ENCODE results near the gene ADGRG1. TPM values are rescaled to one million over a fixed set of nuclear protein-coding genes. Genes with fewer than 3 reads are reported as not detected.

ADGRG1 gene
- polyA plus RNA-seq, 1 experiment, result 2.1 TPM

DNA sequence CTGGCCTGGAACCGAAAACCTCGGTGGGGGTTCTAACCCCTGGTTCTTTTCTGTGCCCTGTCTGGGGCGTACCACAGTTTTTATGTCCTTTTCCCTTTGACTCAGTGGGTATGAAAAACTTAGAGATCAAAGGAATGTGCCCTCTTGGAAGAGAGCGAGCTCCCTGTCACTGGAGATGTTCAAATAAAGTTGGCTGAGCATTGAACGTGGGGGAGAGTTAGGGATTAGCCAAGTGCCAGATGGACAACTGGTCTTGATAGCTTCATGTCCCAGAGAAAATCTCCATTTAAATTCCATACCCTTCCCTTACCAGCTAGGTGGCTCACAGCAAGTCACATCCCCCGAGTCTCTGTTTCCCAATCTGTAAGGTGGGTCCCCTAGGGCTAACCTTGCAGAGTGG, 9.5 kb downstream of the ADGRG1 start:
- no peak for DNase-seq (ENCODE audit: low read depth, low spot score)
- H3K9me3 ChIP-seq (ENCODE audit: control insufficient read depth, insufficient read depth, low read length), result no peaks in the 10 kb centered on the region
- TF ChIP-seq, protein P1, sequence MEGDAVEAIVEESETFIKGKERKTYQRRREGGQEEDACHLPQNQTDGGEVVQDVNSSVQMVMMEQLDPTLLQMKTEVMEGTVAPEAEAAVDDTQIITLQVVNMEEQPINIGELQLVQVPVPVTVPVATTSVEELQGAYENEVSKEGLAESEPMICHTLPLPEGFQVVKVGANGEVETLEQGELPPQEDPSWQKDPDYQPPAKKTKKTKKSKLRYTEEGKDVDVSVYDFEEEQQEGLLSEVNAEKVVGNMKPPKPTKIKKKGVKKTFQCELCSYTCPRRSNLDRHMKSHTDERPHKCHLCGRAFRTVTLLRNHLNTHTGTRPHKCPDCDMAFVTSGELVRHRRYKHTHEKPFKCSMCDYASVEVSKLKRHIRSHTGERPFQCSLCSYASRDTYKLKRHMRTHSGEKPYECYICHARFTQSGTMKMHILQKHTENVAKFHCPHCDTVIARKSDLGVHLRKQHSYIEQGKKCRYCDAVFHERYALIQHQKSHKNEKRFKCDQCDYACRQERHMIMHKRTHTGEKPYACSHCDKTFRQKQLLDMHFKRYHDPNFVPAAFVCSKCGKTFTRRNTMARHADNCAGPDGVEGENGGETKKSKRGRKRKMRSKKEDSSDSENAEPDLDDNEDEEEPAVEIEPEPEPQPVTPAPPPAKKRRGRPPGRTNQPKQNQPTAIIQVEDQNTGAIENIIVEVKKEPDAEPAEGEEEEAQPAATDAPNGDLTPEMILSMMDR (IDR thresholded peaks at IDR 0.05; ENCODE audit: low read depth, low read length), result no peak
- CTCF ChIA-PET, result interaction anchor here (1.2 to 6.7 kb wide), 3 partner anchors 11 to 62 kb away, joined by 5 to 59 read pairs (median 7); no protein-coding TSS in a partner anchor
- H3K27ac ChIP-seq (ENCODE audit: low read depth, low read length), result no peak overlapping the region
- no peak overlapping the region for H3K4me3 ChIP-seq (ENCODE audit: low read depth, low read length)
- peaks cover 6% of the 10 kb centered on the region for H3K27me3 ChIP-seq (ENCODE audit: control insufficient read depth, insufficient read depth, low read length)
- POLR2A ChIA-PET, result no interaction called here

DNA sequence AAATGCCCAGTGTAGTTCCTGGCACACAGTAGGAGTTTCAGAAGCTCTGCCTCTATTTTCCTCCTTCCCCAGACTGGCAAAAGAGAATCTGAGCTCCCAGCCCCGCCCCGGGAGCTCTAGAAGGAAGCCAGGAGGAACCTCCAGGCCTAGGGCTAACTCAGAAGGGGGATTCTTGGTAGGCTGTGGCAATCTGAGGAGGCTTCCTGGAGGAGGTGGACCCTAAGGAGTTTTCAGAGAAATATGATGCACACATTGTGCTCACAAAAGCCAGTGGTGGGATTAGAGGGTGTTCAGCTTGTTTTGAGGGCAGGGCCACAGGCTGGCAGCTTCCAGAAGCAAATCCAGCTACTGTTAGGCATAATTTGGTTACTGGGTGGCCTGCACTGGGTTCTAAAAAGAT, 10.0 kb downstream of the ADGRG1 start:
- ChIA-PET POLR2A (no interaction called here), CTCF (interaction anchor here (0.6 to 6.7 kb wide), 4 partner anchors 10 to 633 kb away, joined by 5 to 59 read pairs (median 6); no protein-coding TSS in a partner anchor)
- no peak overlapping the region for H3K4me3 ChIP-seq (ENCODE audit: low read depth, low read length)
- H3K9me3 ChIP-seq (ENCODE audit: control insufficient read depth, insufficient read depth, low read length), result no peaks in the 10 kb centered on the region
- TF ChIP-seq, protein P1 (IDR thresholded peaks at IDR 0.05; ENCODE audit: low read depth, low read length), result no peak
- no peak overlapping the region for H3K27ac ChIP-seq (ENCODE audit: low read depth, low read length)
- DNase-seq (ENCODE audit: low read depth, low spot score), result no peak
- peaks cover 6% of the 10 kb centered on the region for H3K27me3 ChIP-seq (ENCODE audit: control insufficient read depth, insufficient read depth, low read length)

DNA sequence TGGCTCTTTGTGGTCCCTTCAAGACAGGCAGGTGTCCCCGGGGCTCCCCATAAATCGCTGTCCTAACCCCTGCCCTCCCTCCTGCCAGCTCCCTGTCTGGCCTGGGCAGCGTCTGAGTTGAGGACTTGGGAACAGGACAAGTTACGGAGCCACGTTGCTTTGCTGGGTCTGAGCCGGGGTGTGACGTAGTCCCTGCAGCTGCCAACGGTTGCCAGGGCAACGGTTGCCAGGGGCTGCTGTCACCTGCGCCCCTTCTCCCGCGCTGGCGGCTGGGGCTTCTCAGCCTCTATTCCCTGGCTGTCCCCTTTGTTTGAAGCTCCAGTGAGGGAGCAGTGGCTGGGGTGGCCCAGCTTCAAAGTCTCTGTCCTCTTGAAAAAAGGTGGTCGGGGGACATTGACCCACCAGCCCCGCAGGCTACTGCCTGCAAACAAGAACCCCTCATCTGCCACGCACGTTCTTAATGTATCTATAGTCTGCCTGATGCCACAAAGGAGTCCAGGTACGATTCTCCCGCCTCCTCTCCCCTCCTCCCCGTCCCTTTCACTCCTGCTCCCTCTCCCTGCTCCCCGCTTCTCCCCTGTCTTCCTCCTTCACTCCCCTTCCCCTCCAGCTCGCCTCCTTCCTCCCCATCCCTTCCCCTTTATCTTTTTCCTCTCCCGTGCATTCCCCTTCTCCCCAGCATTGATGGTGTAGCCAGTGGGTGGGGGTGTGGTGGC, 10.9 kb downstream of the ADGRG1 start:
- H3K4me3 ChIP-seq (ENCODE audit: low read depth, low read length), result no peak overlapping the region
- no peak overlapping the region for H3K27ac ChIP-seq (ENCODE audit: low read depth, low read length)
- ChIA-PET POLR2A (no interaction called here), CTCF (interaction anchor here (1.2 to 6.7 kb wide), 5 partner anchors 9 to 63 kb away, joined by 5 to 59 read pairs (median 7); no protein-coding TSS in a partner anchor)
- H3K9me3 ChIP-seq (ENCODE audit: control insufficient read depth, insufficient read depth, low read length), result no peaks in the 10 kb centered on the region
- H3K27me3 ChIP-seq (ENCODE audit: control insufficient read depth, insufficient read depth, low read length), result peaks cover 6% of the 10 kb centered on the region
- TF ChIP-seq, protein P1 (IDR thresholded peaks at IDR 0.05; ENCODE audit: low read depth, low read length), result no peak
- no peak for DNase-seq (ENCODE audit: low read depth, low spot score)

DNA sequence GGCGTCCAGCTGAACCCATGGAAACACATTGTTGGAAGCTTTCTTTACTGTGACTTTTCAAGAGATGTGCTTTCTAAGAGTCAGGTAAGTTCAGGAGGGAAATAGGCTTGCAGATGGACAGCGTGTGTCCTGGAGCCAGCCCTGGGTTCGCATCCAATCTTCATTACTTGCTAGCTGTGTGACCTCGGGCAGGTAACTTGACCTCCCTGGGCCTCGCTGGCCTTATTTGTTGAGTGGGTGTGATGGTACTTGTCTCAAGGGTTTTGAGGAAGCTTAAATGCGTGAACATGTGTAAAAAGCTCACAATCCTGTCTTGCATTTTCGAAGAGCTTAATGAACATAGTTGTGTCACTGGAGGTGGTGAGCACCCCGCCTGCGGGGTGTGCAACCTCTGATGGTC, 11.8 kb downstream of the ADGRG1 start:
- DNase-seq (ENCODE audit: low read depth, low spot score), result no peak
- CTCF ChIA-PET, result interaction anchor here (2.1 to 2.4 kb wide), 2 partner anchors 9 to 64 kb away, joined by 5 to 8 read pairs; no protein-coding TSS in a partner anchor
- Histone ChIP-seq H3K4me3 (ENCODE audit: low read depth, low read length) (no peak overlapping the region), H3K27ac (ENCODE audit: low read depth, low read length) (no peak overlapping the region), H3K27me3 (ENCODE audit: control insufficient read depth, insufficient read depth, low read length) (peaks cover 6% of the 10 kb centered on the region), H3K9me3 (ENCODE audit: control insufficient read depth, insufficient read depth, low read length) (no peaks in the 10 kb centered on the region)
- POLR2A ChIA-PET, result no interaction called here
- TF ChIP-seq, protein P1 (IDR thresholded peaks at IDR 0.05; ENCODE audit: low read depth, low read length), result no peak

- Histone ChIP-seq H3K4me3 (ENCODE audit: low read depth, low read length) (no peak overlapping the region), H3K9me3 (ENCODE audit: control insufficient read depth, insufficient read depth, low read length) (no peaks in the 10 kb centered on the region), H3K27me3 (ENCODE audit: control insufficient read depth, insufficient read depth, low read length) (peaks cover 6% of the 10 kb centered on the region), H3K27ac (ENCODE audit: low read depth, low read length) (no peak overlapping the region)
- ChIA-PET POLR2A (no interaction called here), CTCF (interaction anchor here (2.1 to 2.4 kb wide), 2 partner anchors 9 to 65 kb away, joined by 5 to 8 read pairs; no protein-coding TSS in a partner anchor)
- DNase-seq (ENCODE audit: low read depth, low spot score), result no peak
- TF ChIP-seq, protein P1 (IDR thresholded peaks at IDR 0.05; ENCODE audit: low read depth, low read length), result no peak
Observed at GRCh38 chr16:57640612-57641011, 12.2 kb downstream of the ADGRG1 start.

All from AG04450 (cell line).